Measurements from ENCODE around the gene PTRHD1. TPM values are rescaled to one million over a fixed set of nuclear protein-coding genes. Genes with fewer than 3 reads are reported as not detected.

Gene PTRHD1
- polyA plus RNA-seq, 1 donor from 2014 or later, result 33.6 TPM

DNA sequence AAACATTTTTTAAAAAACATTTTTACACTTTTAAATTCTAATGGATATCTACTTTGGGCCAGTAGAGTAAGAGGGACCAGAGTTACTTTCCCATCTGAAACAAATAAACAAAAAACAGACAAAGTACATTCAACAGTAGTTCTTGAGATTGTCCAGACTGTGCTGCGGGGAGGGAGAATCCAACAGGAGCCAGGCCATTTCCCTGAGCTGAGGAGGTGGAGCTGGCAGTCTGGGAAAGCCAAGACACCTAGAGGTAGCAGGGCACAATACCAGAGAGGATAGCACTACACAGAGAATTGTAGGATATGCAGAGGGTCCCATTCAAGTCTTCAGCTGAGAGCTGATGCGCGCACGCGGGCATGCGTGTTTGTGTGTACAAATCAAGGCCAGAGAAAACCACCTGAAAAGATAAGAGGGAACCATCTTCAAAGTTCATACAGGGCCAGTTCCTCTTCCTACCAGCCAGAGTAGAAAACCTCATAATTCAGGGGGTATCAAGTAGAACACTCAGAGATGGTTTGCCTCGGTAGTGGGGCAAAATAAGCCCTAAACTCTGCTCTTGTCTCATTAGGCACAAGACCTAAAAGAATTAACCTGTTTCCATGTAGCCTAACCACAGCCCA is 44.0 kb downstream of the PTRHD1 start:
- Histone ChIP-seq H3K9me2 (ENCODE audit: insufficient read depth, low read length) (no peaks in the 10 kb centered on the region), H3K4me3 (ENCODE audit: low read length) (no peak overlapping the region), H2AFZ (ENCODE audit: low read depth, low read length) (no peak overlapping the region), H3K4me2 (ENCODE audit: low read length) (no peak overlapping the region), H3K79me2 (replicated peaks; ENCODE audit: insufficient read depth, low read length) (no peaks in the 10 kb centered on the region), H3K36me3 (ENCODE audit: insufficient read depth, low read length) (no peaks in the 10 kb centered on the region), H3K9ac (ENCODE audit: low read length) (no peak overlapping the region), H3K9me3 (ENCODE audit: low read length) (no peaks in the 10 kb centered on the region), H3K27ac (ENCODE audit: low read length) (no peak overlapping the region), H3K27me3 (ENCODE audit: insufficient read depth, low read depth, low read length) (no peaks in the 10 kb centered on the region), H4K20me1 (ENCODE audit: insufficient read depth) (no peaks in the 10 kb centered on the region), H3F3A (ENCODE audit: insufficient read depth, low read length, poor library complexity, severe bottlenecking) (no peaks in the 10 kb centered on the region)
- TF ChIP-seq RAD21 (conservative IDR thresholded peaks at IDR 0.05) (no peak), EP300 (conservative IDR thresholded peaks at IDR 0.05; ENCODE audit: poor library complexity, severe bottlenecking) (no peak), TAF1 (IDR thresholded peaks at IDR 0.05; ENCODE audit: low read depth) (no peak), POLR2AphosphoS5 (IDR thresholded peaks at IDR 0.05) (no peak), EZH2 (IDR thresholded peaks at IDR 0.05; ENCODE audit: borderline replicate concordance, insufficient read depth, low read length, poor library complexity, severe bottlenecking) (no peak), SMC3 (conservative IDR thresholded peaks at IDR 0.05; ENCODE audit: poor library complexity) (no peak), MXI1 (conservative IDR thresholded peaks at IDR 0.05; ENCODE audit: poor library complexity, severe bottlenecking) (no peak)
- TF ChIP-seq, protein P1, sequence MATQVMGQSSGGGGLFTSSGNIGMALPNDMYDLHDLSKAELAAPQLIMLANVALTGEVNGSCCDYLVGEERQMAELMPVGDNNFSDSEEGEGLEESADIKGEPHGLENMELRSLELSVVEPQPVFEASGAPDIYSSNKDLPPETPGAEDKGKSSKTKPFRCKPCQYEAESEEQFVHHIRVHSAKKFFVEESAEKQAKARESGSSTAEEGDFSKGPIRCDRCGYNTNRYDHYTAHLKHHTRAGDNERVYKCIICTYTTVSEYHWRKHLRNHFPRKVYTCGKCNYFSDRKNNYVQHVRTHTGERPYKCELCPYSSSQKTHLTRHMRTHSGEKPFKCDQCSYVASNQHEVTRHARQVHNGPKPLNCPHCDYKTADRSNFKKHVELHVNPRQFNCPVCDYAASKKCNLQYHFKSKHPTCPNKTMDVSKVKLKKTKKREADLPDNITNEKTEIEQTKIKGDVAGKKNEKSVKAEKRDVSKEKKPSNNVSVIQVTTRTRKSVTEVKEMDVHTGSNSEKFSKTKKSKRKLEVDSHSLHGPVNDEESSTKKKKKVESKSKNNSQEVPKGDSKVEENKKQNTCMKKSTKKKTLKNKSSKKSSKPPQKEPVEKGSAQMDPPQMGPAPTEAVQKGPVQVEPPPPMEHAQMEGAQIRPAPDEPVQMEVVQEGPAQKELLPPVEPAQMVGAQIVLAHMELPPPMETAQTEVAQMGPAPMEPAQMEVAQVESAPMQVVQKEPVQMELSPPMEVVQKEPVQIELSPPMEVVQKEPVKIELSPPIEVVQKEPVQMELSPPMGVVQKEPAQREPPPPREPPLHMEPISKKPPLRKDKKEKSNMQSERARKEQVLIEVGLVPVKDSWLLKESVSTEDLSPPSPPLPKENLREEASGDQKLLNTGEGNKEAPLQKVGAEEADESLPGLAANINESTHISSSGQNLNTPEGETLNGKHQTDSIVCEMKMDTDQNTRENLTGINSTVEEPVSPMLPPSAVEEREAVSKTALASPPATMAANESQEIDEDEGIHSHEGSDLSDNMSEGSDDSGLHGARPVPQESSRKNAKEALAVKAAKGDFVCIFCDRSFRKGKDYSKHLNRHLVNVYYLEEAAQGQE (IDR thresholded peaks at IDR 0.05; ENCODE audit: borderline replicate concordance), result no peak
- TF ChIP-seq, protein P2, sequence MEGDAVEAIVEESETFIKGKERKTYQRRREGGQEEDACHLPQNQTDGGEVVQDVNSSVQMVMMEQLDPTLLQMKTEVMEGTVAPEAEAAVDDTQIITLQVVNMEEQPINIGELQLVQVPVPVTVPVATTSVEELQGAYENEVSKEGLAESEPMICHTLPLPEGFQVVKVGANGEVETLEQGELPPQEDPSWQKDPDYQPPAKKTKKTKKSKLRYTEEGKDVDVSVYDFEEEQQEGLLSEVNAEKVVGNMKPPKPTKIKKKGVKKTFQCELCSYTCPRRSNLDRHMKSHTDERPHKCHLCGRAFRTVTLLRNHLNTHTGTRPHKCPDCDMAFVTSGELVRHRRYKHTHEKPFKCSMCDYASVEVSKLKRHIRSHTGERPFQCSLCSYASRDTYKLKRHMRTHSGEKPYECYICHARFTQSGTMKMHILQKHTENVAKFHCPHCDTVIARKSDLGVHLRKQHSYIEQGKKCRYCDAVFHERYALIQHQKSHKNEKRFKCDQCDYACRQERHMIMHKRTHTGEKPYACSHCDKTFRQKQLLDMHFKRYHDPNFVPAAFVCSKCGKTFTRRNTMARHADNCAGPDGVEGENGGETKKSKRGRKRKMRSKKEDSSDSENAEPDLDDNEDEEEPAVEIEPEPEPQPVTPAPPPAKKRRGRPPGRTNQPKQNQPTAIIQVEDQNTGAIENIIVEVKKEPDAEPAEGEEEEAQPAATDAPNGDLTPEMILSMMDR (IDR thresholded peaks at IDR 0.05; ENCODE audit: poor library complexity, severe bottlenecking), result no peak

DNA sequence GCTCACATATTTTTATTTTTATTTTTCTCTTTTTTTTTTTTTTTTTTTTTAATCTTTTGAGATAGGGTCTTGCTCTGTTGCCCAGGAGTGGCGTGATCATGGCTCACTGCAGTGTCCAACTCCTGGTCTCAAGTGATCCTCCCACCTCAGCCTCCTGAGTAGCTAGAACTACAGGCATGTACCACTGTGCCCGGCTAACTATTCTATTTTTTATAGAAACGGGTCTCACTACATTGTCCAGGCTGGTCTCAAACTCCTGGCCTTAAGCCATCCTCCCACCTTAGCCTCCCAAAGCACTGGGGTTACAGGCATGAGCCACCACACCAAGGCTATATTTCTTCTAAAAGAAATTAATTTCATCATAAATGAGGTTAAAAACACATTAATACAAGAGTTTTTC is 45.9 kb downstream of the PTRHD1 start:
- H3K9me2 ChIP-seq (ENCODE audit: insufficient read depth, low read length), result no peaks in the 10 kb centered on the region
- no peaks in the 10 kb centered on the region for H4K20me1 ChIP-seq (ENCODE audit: insufficient read depth)
- H3K27ac ChIP-seq (ENCODE audit: low read length), result no peak overlapping the region
- H3K4me2 ChIP-seq (ENCODE audit: low read length), result no peak overlapping the region
- no peaks in the 10 kb centered on the region for H3K9me3 ChIP-seq (ENCODE audit: low read length)
- no peaks in the 10 kb centered on the region for H3K27me3 ChIP-seq (ENCODE audit: insufficient read depth, low read depth, low read length)
- H3K9ac ChIP-seq (ENCODE audit: low read length), result no peak overlapping the region
- no peak overlapping the region for H3K4me3 ChIP-seq (ENCODE audit: low read length)
- no peak overlapping the region for H2AFZ ChIP-seq (ENCODE audit: low read depth, low read length)
- H3K36me3 ChIP-seq (ENCODE audit: insufficient read depth, low read length), result no peaks in the 10 kb centered on the region
- no peaks in the 10 kb centered on the region for H3K79me2 ChIP-seq (replicated peaks; ENCODE audit: insufficient read depth, low read length)
- no peaks in the 10 kb centered on the region for H3F3A ChIP-seq (ENCODE audit: insufficient read depth, low read length, poor library complexity, severe bottlenecking)
- TF ChIP-seq EP300 (conservative IDR thresholded peaks at IDR 0.05; ENCODE audit: poor library complexity, severe bottlenecking) (no peak), POLR2AphosphoS5 (IDR thresholded peaks at IDR 0.05) (no peak), SMC3 (conservative IDR thresholded peaks at IDR 0.05; ENCODE audit: poor library complexity) (no peak), RAD21 (conservative IDR thresholded peaks at IDR 0.05) (no peak), EZH2 (IDR thresholded peaks at IDR 0.05; ENCODE audit: borderline replicate concordance, insufficient read depth, low read length, poor library complexity, severe bottlenecking) (no peak), TAF1 (IDR thresholded peaks at IDR 0.05; ENCODE audit: low read depth) (no peak), MXI1 (conservative IDR thresholded peaks at IDR 0.05; ENCODE audit: poor library complexity, severe bottlenecking) (no peak)
- TF ChIP-seq, protein P2 (IDR thresholded peaks at IDR 0.05; ENCODE audit: poor library complexity, severe bottlenecking), result no peak
- TF ChIP-seq, protein P1 (IDR thresholded peaks at IDR 0.05; ENCODE audit: borderline replicate concordance), result no peak

Data from neural cell (in vitro differentiated cells).